ENCODE measurements around the gene JMJD1C.

JMJD1C gene

DNA sequence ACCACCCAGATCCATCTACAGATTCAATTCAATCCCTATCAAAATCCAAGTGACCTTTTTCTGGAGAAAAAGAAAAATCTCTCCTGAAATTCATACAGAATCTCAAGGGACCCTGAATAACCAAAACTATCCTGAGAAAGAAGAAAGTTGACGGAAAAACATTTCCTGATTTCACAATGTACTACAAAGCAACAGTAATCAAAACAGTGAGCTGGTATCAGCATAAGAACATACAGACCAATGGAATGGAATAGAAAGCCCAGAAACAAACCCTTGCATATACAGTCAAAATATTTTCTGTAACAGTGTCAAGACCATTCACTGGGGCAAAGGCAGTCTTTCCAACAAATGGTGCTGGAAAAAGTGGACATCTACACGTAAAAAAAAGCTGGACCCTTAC lies 89.9 kb downstream of the JMJD1C start:
- no peak overlapping the region for H3K4me3 ChIP-seq (ENCODE audit: low read length)
- TF ChIP-seq, protein P1, sequence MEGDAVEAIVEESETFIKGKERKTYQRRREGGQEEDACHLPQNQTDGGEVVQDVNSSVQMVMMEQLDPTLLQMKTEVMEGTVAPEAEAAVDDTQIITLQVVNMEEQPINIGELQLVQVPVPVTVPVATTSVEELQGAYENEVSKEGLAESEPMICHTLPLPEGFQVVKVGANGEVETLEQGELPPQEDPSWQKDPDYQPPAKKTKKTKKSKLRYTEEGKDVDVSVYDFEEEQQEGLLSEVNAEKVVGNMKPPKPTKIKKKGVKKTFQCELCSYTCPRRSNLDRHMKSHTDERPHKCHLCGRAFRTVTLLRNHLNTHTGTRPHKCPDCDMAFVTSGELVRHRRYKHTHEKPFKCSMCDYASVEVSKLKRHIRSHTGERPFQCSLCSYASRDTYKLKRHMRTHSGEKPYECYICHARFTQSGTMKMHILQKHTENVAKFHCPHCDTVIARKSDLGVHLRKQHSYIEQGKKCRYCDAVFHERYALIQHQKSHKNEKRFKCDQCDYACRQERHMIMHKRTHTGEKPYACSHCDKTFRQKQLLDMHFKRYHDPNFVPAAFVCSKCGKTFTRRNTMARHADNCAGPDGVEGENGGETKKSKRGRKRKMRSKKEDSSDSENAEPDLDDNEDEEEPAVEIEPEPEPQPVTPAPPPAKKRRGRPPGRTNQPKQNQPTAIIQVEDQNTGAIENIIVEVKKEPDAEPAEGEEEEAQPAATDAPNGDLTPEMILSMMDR (conservative IDR thresholded peaks at IDR 0.05; ENCODE audit: low read depth, low read length): no peak
- no peak for DNase-seq (ENCODE audit: low read depth)

DNA sequence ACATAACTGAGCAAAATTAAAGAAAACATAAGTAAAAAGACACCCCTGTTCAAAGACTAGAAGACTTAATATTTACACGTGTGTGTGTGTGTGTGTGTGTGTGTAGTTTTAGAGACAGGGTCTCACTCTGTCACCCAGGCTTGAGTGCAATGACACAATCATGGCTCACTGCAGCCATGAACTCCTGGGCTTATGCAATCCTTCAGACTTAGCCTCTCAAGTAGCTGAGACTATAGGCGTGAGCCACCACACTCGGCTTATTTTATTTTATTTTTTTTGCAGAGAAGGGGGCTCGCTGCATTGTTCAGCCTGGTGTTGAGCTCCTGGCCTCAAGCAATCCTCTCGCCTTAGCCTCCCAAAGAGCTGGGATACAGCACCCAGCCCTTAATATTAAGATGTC lies 90.3 kb downstream of the JMJD1C start:
- H3K4me3 ChIP-seq (ENCODE audit: low read length): no peak overlapping the region
- TF ChIP-seq, protein P1 (conservative IDR thresholded peaks at IDR 0.05; ENCODE audit: low read depth, low read length): no peak
- no peak for DNase-seq (ENCODE audit: low read depth)

DNA sequence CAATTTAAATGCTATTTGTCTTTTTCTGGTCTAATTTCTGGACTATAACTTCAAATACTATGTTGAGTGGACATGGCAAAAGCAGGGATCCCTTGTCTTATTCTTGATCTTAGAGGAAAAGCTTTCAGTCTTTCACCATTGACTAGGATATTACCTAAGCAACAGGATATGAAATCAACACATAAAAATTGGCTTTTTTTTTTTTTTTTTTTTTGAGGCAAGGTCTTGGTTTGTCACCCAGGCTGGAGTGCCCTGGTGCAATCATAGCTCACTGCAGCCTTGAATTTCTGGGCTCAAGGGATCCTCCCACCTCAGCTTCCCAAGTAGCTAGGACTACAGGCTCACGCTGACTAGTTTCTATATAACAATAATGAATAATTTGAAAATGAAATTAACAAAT lies 90.8 kb downstream of the JMJD1C start:
- no peak for DNase-seq (ENCODE audit: low read depth)
- H3K4me3 ChIP-seq (ENCODE audit: low read length): no peak overlapping the region
- TF ChIP-seq, protein P1 (conservative IDR thresholded peaks at IDR 0.05; ENCODE audit: low read depth, low read length): no peak

DNA sequence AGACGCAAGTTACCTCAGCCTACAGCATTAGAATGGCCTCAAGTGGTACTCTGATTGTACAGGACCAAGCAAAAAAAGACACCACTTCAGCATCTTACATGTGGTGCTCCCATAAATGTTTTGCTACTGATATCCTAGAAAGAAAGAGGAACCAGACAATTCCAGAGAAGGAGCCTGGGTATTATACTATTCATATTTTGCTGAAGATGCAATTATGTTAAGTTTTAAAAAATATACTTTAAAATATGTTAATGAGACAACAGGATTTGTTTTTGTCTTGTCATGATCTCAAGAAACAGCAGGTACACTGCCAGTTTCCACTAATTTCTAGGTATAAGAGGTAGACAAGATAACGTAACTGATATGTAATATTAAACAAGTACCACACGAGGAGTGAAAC lies 92.6 kb downstream of the JMJD1C start:
- DNase-seq (ENCODE audit: low read depth): no peak
- TF ChIP-seq, protein P1 (conservative IDR thresholded peaks at IDR 0.05; ENCODE audit: low read depth, low read length): no peak
- H3K4me3 ChIP-seq (ENCODE audit: low read length): no peak overlapping the region

DNA sequence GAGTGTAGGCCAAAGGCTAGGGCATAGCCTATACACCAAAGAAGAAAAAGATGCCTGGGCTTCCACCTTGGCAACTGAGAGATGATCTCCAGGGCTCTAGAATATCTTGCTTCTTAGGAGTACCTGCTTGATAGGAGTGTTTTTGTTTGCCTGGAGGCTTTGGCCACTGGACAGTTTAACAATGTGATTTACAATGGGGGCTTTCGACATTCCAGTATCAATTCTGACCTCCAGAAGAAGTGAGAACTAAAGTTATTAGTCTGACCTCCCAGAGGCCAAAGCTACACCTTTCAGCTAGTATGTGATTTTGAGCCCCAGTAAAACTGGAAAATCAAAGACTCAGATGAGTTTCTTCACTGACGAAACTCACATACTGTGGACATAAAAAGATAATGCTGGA lies 96.1 kb downstream of the JMJD1C start:
- DNase-seq (ENCODE audit: low read depth): no peak
- H3K4me3 ChIP-seq (ENCODE audit: low read length): no peak overlapping the region
- TF ChIP-seq, protein P1 (conservative IDR thresholded peaks at IDR 0.05; ENCODE audit: low read depth, low read length): no peak

DNA sequence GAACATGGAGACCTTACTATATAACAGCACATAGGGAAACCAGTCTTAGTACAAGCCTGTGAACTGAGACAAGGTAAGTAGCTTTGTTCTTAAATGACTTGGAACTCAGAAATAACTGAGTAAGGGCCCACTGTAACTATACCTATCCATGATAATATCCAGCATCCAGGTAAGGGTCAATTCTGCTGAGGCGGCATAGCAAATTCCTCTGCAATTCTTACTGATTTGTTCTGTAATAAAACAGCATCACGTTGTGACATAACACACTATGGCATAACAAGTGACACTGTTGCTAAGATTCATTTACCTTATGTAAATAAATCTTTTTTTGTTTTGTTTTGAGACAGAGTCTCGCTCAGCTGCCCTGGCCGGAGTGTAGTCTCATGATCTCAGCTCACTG lies 97.4 kb downstream of the JMJD1C start:
- DNase-seq (ENCODE audit: low read depth): no peak
- no peak overlapping the region for H3K4me3 ChIP-seq (ENCODE audit: low read length)
- TF ChIP-seq, protein P1 (conservative IDR thresholded peaks at IDR 0.05; ENCODE audit: low read depth, low read length): no peak

DNA sequence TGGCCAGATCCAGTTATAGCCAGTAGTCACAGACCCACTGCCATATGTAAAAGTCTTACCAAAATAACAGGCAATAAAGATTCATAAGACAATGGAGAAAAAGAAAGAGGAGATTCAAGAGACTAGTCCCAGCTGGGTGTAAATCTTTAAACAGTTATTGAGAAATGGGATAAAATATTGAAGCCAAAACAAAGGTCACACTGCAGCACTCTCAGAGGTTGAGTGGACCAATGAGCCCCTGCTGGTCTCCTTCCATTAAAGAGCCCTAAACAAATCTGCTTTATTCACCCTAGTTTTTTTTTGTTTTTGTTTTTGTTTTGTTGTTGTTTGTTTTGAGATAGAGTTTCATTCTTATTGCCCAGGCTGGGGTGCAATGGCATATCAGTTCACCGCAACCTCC lies 98.8 kb downstream of the JMJD1C start:
- H3K4me3 ChIP-seq (ENCODE audit: low read length): no peak overlapping the region
- TF ChIP-seq, protein P1 (conservative IDR thresholded peaks at IDR 0.05; ENCODE audit: low read depth, low read length): no peak
- no peak for DNase-seq (ENCODE audit: low read depth)

All from retinal pigment epithelial cell (primary cell).